Dermis microvascular lymphatic vessel endothelial cell (primary cell): Measurements from ENCODE around the gene PARP12. TPM values are rescaled to one million over a fixed set of nuclear protein-coding genes. Genes with fewer than 3 reads are reported as not detected.

Experiments
- total RNA-seq: library from RNA; depleted of rRNA; stranded (reverse); fragments of >200 nt; gene quantifications from 2 replicates; pipeline ENCODE4 v1.2.1, GENCODE V29; 2014

Gene PARP12
- total RNA-seq, 1 donor from 2014 or later: 57.0 TPM

Other genes starting within 250 kb of the PARP12 start
- gene TBXAS1, start 233.7 kb downstream of the PARP12 start, total RNA-seq: 0.38 and 0.64 TPM in 2 replicates
- 6.2 and 11.3 TPM in 2 replicates for gene KDM7A, start 114.0 kb upstream of the PARP12 start, total RNA-seq